GM19438 (cell line): ENCODE results near the gene CCIN.

Experiments
- ATAC-seq: cut with Tn5 transposase; IDR thresholded peaks from one replicate; pipeline ENCODE4 v1.9.1; 2021; ENCODE audit warnings: low read depth; ENCODE audit not compliant: unreplicated experiment

CCIN gene

DNA sequence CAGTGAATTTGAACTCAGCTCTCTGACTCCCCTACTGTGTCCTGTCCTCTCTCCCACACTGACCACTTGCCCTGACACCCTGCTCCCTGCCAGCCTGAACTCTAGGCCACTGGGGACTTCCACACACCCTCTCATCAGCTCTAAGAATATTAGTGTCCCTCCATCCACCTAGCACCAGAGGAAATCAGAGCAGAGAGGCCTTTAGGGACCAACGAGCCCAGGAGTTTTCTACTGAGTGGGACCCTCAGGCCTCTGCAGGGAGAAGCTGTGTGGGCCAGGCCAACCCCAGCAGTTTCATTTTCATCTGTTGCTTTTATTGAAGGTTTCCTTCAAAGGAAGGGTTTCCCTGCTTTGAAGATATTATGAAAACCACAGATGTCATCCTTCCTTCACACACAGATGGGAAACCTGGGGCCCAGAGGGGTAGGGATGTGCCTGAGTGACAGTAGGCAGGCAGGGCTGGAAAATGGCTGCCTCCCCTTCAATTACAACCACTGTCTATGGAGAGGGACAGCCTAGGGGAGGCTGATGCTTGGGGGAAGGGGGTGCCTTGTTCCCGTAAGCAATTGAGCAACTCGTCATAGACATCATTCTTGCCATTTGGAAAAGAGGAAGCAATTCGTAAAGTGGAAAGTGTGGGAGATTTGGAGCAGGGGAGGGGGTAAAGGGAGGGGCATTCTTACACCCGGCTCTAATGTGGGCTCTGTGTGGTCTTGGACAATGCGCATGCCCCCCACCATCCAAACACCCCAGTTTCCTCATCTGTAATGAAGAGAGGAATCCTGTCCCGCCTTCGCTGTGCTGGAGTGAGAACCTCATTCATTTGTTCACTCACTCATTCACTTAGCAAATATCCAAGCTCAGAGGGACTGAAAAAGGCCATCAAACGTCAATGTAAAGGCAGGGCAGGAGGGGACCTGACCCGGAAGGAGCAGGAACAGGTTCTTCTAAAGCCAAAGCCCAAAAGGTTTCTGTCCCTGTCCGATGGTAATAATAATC, 28.8 kb upstream of the CCIN start:
- no peak for ATAC-seq

DNA sequence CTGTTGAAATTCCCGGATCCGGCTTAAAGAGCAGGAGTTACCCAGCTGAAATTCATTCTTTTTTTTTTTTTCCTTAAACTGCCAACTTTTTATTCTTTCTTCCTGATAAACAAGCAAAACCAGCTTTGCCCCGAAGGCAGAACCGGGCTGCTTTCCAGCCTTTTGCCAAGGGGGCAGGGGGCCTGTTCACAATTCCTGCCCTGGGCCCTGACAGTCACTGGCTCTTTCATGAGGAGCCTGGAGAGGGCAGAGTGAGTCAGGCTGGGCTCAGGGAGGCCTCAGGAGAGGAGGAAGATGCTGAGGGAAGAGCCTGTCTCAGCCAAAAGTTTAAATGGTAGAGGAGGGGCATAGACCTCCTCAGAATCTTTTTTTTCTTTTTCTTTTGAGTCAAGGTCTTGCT, 27.9 kb upstream of the CCIN start:
- ATAC-seq, result no peak

DNA sequence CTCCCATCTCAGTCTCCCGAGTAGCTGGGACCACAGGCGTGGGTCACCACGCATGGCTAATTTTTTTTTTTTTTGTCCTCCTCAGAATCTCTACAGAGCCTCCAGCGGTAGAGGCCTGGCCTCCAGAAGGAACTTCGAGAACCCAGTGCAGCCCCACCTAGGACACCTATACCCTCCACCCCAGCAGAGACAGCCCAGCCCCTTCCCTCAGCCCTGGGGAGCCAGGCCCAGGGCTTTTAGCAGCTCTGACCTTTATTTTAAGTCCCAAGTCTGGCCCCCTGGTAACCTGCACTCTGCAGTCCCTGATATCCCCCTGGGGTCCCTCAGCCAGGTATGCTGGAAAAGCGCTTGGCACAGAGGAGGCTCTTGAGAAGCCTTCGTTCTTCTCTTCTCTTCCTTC, 27.4 kb upstream of the CCIN start:
- no peak for ATAC-seq

DNA sequence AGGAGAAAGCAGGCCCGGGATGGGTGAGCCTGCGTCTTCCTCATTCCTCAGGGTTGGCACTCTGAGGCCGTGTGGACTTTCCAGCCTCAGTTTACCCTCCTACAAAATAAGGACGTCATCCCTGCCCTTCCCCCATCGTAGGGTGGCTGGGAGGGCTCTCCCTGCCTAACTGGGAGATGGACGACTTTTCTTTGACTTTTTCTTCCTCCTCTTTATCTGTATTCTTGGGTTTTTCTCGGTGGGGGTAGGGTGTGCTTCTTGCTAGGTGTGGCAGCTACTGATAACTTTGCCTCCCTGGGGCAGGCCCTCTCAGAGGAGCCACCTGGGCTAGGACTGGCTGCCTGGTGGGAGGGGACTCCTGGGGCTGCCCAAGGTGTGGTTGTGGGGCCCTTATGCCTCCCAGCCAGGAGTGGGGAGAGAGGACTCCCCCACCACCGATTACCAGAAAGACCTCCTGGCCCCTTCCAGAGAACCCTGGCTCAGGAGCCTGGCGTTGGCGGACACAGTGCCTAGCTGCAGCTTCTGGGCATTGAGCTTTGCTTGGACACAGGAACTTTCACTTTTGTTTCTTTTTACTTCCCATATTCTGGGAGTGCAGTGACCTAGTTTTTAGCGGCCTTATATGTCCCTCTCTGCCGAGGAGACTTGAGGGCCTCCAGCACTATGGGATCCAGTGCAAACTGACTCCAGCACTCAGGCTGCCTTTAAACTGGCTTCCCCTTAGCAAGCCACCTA, 26.5 kb upstream of the CCIN start:
- no peak for ATAC-seq

DNA sequence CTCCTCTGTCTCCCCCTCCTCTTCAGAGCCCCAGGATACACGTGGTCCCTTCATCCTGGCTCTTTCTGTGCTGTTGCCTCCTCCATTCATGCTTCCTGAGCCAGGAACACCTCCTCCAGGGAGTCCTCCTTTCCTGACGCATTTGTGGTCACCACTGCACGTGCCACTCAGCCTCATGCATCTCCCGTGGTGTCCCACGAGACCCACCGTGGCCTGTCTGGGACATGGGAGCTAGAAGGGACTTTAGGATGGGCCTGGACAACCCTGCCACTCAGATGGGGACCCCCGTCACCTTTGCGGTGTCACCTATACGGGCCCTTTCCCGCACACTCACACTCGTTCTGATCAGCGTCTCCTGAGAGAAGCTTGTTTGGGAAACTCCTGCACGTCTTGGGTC, 25.9 kb upstream of the CCIN start:
- no peak for ATAC-seq

GRCh38 chr9:36144309-36145232, 24.6 kb upstream of the CCIN start:
- no peak for ATAC-seq

DNA sequence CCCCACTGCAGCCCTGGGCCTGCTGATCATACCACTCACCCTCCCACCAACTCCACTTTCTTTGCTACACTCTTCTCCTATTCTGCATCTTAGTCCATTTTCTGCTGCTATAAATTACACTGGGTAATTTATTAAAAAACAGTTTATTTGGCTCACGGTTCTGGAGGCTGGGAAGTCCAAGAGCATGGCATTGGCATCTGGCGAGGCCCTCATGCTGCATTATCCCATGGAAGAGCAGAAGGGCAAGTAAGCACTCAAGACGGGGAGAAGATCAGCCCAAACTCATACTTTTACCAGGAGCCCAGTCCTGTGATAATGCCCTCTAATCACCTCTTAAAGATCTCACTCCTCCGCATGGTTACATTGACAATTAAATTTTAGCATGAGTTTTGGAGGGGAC, 23.2 kb upstream of the CCIN start:
- ATAC-seq, result no peak

DNA sequence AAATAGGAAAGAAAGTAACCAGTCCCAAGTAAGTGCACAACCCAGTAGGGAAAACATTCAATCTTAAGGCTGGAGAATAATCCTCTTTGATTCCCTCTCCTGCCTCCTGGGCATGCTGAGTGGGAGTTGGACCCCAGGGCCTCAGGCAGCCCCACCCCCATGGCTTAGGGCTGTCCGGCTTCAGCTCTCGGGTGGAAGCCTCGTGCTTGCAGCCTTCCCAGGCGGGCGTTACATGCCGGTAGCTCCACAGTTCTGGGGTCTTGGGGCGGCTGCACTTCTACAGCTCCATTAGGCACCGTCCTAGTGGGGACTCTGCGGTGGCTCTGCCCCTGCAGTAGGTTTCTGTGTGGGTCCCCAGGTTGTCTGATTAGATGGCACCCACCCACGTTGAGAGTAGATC, 22.5 kb upstream of the CCIN start:
- ATAC-seq, result no peak

GRCh38 chr9:36147441-36148175, 21.6 kb upstream of the CCIN start:
- ATAC-seq, result no peak

DNA sequence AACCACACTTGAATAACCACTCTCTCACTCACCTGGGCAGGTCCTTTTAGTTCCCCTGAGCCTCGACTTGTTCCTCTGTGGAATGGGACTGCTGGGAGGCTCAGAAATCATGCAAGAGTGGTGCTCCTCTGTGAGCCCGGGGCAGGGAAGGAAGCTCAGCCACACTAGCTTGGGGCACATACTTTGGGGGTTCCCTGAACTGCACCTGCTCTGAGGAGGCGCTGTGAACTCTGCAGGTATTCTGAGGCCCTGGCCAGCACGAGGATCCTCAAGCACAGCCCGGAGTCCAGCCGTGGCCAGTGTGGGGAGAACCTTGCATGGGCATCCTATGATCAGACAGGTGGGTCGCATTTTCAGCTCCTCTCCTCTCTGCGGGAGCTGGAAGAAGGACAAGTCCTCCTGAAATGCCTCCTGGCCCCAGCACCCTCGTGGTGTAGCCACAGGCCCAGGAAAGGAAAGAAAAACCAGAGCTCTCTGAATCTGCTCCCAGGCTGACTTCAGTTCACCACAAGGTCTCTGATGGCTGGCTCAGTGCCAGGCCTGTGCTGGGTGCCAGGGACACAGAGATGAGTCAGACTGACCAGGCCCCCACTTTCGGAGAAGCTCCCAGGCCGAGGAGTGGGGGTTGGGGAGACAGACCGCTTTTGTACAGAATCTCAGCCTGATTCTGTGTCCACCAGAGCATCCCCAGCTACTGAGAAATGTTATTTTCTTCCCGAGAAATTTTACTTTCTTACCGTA, 20.7 kb upstream of the CCIN start:
- no peak for ATAC-seq

DNA sequence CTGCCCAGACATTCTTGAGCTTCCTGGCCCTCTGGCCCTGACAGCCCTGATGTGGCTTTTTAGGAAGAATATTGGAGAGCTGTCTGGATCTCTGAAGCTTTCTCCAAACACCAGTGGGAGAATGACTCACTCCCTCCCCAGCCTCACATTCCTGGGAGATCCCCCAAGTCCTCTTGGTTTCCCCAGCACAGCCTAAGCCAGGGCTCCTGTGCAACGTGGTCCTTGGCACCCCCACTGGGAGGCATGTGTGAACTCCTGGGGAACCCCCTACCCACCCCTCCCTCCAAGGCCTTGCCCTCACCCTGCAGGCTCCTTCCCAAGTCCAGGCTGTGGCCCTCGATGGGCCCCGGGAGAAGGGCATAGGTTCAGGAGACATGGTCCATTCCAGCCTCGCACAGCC, 20.0 kb upstream of the CCIN start:
- ATAC-seq, result no peak

DNA sequence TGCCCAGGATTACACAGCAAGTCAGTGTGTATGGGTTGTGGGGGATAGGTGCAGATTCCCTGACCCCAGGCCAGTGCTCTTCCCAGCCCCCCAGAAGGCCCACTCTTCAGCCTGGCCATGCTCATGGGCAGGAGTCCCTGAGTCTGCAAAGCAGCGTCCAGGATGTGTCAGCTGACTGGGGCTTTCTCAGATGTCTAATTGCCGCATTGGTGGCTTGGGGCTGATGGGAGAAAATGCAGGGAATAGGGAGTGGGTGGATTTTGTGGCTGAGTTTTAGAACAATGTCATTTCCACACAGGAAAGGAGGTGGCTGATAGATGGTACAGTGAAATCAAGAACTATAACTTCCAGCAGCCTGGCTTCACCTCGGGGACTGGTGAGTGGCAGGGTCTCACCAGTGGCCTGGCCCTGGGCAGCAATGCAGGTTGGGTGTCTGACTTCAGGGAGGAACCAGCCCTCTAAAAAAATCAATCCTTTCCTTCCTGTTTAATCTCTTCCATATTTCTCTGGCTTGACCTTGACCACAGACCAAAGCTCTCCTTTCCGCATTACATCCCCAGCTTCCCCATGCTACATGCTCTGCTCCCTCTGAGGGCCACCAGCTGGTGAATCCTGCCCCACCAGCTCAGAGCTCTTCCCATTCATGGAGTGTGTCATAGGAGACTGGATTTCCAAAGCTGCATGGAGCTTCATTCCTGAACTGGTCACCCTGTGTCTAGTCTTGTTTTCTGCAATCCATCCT, 18.4 kb upstream of the CCIN start:
- no peak for ATAC-seq

DNA sequence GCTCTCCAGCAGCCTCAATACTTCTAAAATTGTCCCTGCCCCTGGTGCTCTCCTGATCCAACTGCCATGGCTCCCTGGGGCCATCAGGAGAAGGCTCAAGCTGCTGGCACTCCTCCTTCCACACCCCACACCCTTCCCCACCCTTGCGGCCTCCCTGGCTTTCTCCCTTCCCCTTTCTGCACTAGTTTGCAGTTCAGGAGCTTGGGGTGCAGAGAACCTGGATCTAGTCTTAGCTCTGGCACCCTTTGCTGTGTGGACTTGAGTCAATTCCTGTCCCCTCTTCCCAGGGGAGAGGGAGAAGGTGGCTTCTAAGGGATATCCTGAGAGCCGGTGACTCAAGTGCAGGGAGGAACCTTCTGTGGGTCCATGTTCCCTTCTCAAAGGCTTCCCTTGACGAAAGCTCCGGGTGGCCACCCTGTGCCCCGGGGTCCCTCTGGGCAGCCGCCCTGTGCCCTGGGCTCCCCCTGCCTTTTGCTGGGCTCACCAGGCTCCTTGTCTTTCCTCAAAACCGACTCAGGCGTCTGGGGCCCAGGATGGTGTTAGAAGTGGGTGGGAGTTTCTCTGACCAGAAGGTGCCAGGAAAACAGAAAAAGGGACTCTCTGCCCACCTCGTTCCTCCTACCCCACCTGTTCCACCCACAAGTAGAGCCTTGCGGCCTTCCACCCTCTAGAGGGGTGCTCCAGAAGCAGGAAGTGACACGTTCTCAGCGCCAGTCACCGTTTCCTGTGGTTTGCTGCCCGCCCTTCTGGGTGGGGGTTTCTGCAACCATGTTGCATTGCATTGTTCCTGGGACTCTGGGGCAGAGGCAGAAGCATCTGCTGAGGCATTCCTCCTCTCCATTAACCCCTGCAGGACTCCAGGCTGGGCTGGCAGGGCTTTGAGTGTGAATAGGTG, 17.6 kb upstream of the CCIN start:
- ATAC-seq, result peak; percentile 92

DNA sequence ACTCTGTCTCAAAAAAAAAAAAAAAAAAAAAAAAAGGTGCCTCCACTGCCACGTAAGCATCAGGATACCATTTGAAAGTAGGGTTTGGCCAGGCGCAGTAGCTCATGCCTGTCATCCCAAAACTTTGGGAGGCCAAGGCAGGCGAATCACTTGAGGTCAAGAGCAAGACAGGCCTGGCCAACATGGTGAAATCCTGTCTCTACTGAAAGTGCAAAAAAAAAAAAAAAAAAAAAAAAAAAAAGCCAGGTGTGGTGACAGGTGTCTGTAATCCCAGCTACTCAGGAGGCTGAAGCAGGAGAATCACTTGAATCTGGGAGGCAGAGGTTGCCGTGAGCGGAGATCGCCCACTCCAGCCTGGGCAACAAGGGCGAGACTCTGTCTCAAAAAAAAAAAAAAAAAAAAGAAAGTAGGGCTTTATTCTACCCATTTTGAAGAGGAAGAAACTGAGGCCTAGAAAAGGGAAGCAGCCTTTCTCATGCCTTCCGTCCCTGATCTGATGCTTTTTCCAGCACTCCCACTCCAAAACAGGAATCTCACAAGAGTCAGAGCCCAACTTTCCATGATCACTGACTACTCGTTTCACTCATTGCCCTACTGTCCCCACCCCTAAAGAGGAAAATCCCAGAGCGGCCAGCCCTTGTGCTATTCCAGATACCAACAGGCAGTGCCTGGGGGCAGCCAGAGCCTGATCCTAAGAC, 16.3 kb upstream of the CCIN start:
- ATAC-seq, result no peak

DNA sequence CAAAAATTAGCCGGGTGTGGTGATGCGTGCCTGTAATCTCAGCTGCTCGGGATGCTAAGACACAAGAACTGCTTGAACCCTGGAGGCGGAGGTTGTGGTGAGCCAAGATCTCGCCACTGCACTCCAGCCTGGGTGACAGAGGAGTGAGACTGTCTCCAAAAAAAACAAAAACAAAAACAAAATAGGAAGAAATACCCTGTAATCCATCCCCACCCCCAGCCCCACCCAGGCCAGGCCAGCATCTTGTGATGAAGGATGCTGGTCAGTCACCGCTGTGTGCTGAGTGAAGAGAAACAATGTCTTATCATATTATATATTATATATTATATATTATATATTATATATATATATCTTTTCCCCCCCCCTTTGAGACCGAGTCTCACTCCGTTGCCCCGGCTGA, 15.4 kb upstream of the CCIN start:
- no peak for ATAC-seq

DNA sequence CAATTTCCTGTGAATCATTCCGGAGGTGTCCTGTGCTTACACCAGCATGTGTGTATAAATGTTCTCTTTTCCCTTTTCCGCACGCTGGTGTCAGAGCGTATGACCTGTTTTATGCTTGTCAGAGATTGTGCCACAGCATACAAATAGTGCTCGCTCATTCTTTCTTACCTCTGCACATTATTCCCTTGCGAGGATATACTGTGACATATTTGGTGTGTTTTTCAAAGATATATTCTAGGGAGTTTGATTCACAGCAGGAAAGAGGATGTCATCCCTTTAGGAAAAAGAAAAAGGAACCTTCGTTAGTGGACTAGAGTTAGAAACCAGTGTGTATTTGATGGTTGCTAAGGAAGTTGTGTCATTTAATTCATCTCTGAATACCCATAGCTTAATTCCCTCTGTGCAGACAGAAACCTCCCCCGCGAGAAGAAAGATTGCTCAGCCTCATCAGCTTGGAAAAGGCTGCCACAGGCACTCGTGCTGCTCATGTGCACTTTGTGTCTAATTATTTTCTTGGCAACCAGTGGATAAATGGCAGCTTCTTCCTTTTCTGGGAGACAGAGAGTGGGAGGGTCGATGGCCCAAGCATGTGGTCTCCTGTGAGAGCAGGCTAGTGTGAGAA, 14.7 kb upstream of the CCIN start:
- no peak for ATAC-seq

DNA sequence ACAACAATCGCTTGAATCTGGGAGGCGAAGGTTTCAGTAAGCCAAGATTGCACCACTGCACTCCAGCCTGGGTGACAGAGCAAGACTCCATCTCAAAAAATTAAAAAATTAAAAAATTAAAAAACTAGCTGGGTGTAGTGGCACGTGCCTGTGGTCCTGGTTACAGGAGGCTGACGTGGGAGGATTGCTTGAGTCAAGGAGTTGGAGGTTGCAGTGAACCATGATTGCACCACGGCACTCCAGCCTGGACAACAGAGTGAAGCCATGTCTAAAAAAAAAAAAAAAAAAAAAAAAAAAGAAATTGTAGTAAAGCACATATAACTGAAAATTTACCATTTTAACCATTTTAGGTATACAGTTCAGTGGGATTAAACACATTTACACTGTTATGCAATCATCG, 13.1 kb upstream of the CCIN start:
- no peak for ATAC-seq
